Measurements from ENCODE around the gene DNAJC15.

DNA sequence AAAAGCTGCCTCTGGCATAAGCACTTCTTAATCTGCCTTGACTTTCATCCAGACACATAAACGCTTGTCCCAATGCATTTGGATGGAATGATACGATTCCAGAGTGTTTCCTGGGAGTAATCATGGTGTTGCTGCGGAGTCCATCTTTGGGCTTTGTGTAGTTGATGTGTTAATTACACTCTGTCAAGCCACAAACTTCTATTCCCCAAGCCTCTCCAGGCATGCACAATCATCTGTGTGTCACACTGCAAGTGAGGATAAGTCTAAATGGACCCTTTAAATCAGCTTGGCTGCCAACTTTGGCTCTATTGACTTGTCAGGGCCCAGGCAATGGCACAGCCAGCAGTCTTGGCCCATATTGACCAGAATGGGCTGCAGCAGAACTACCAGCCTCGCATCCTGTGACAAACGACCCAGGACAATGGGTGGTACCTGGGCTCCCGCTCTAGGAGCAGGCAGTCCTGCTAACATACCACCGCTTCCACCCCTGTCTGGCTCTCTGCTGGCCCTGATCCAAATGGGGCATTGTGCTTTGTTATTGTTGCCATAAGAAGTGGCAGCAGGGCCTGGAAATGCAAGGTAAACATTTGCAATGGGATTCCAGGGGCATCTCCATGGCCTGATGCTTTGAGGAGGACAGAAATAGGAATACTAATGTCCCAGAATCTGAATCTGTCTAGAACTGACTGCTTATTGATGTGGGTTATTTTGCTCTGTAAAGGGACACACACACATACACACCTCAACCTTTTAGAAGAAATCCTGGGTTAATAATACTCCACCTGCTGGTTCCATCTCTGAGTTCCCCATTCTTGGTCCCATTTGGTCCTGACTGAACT is 127.2 kb downstream of the DNAJC15 start:
- TF ChIP-seq CTCF (IDR thresholded peaks at IDR 0.05) (no peak), POLR2A (IDR thresholded peaks at IDR 0.05) (no peak)

Measured in heart left ventricle (tissue), 13 donors.